HG03159 (cell line): ENCODE data around the gene SRP72.
A peak's percentile ranks its signal among the peaks of the same experiment; 100 is the strongest.
"Not testable (repeated sequence)": the region's sequence is repeated elsewhere in the genome, so short reads cannot be mapped to it uniquely, and the experiment has no call there.

Experiments used
- ATAC-seq: cut with Tn5 transposase; IDR thresholded peaks from one replicate; pipeline ENCODE4 v1.9.1; 2021; ENCODE audit warnings: mild to moderate bottlenecking, moderate library complexity; ENCODE audit not compliant: unreplicated experiment

The SRP72 gene, protein sequence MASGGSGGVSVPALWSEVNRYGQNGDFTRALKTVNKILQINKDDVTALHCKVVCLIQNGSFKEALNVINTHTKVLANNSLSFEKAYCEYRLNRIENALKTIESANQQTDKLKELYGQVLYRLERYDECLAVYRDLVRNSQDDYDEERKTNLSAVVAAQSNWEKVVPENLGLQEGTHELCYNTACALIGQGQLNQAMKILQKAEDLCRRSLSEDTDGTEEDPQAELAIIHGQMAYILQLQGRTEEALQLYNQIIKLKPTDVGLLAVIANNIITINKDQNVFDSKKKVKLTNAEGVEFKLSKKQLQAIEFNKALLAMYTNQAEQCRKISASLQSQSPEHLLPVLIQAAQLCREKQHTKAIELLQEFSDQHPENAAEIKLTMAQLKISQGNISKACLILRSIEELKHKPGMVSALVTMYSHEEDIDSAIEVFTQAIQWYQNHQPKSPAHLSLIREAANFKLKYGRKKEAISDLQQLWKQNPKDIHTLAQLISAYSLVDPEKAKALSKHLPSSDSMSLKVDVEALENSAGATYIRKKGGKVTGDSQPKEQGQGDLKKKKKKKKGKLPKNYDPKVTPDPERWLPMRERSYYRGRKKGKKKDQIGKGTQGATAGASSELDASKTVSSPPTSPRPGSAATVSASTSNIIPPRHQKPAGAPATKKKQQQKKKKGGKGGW

DNA sequence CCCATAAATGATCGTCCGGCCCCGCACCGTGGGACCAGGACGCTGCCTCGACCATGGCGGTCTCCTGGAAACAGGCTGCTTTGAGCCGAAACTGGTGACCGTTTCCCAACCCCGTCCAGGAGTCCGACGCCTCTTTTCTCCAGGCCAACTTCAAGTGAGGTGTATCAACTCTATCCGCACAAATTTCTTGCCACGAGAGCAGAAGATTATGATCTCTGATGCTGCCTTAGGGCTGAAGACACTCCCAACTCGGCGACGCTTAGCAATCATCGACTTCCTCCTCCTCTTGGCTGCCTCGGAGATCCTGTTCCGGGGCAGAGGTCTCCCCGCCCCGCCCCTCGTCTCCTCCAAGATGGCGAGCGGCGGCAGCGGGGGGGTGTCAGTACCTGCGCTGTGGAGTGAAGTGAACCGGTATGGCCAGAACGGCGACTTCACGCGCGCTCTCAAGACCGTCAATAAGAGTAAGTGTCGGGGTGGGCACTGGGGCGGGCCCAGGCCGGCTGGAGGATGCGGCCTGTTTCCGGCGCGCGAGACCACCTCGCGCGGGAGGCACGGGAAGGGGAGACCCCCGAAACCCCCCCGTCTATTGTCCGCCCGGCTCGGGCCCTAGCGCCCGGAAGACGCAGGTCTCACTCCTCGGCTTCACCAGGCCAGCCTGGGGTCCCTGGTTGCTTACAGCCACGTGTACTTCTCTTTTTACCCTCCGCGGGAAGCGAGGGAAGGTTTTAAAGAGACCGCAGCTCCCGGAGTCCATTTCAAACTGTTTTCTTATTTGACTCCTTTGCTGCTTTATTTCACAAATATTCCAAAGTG, at the start of gene SRP72:
TSS of gene SRP72 (plus strand) at position 334 of the 813 bp plus-strand sequence. CDS start at position 353, 19 bp downstream.
- peak; percentile 93 for ATAC-seq

DNA sequence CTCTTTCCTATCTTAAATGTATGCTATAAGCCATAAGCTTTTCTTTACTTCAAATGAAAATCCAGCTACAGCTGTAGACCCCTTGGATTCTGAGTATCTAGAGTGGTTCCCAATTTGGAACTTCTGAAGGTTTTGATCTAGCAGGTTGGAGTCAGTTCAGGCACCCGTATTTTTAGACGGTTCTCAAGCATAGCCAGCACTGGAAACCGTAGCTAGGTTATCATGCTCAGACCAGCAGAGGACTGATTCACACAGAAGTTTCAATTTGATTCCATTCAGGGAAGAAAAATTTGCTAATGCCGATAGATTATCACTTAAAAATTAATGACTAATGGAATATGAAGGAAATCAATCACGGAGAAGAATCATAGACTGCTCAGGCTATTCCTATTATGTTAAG, 43.2 kb upstream of the SRP72 start:
- ATAC-seq = no peak

- ATAC-seq = no peak
These were observed 42.5 kb upstream of the SRP72 start for GRCh38 chr4:56424697-56425514.

DNA sequence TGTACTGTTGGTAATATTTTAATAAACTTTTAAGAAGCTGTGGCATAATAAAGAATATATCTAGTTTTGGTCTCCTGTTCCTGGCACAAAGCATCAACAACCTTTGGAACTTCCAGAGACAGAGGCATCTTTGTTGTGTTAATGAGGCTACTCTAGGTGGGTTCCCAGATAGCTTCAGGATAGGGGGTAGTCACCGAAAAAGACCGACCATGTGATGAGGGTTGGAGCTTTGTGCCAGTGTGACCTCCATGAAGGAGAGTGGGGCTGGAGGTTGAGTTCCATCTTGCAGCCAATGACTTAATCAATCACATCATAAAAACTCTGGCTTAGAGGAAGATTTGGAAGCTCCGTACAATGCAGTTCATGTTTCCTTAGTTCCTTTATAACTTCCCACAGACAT, 41.9 kb upstream of the SRP72 start:
- ATAC-seq = no peak

- peak; percentile 93 for ATAC-seq
These were observed 41.1 kb upstream of the SRP72 start for GRCh38 chr4:56426273-56426672.

GRCh38 chr4:56427179-56427578, 40.2 kb upstream of the SRP72 start:
- no peak for ATAC-seq

GRCh38 chr4:56430203-56430602, 37.2 kb upstream of the SRP72 start:
- no peak for ATAC-seq

GRCh38 chr4:56433280-56433679, 34.1 kb upstream of the SRP72 start:
- no peak for ATAC-seq

- peak; percentile 19 for ATAC-seq
These were observed 32.7 kb upstream of the SRP72 start for GRCh38 chr4:56434599-56435139.

GRCh38 chr4:56435140-56435926, 32.1 kb upstream of the SRP72 start, which contains the start of gene PPAT:
PPAT (minus strand) TSS chr4:56435615; CDS start chr4:56435477, 138 bp downstream.
- peak; percentile 75 for ATAC-seq

DNA sequence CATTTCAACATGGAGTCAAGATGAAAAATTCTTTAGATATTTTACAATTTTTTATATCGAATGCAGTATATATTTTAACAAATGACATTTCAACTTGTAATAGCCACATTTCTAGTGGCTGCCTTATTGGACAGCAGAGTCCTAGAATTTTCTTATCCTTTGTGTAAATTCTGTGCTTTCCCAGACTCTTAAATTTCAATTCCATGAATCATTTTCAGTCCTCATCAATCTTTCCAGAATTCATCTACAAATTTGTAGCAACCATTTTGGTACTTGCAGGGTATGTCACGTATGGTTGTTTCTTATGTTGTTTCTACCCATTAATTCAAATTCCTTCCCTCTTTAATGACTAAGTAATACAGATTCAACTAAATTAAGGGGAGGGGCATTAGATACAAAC, 28.7 kb upstream of the SRP72 start:
- ATAC-seq = no peak

DNA sequence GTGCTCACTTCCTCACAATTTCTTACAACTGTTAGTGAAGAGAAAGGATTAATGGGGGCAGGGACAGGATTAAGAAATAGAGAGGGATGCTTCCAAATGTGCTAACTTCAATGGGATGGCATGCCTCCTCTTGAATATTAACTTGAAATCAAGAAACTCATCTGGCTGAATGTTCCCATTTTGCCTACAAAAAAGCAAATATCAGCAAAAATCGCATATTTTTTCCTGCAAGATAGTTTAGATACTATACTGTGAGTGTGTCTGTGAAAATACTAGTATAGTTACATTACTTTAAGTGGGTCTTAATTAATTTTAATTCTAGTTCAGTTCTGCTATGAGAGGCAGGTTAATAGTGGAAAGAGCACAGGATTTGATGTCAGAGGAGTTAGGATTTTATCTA, 26.4 kb upstream of the SRP72 start:
- ATAC-seq = no peak

- ATAC-seq = no peak
These were observed 22.7 kb upstream of the SRP72 start for GRCh38 chr4:56444719-56445118.

- ATAC-seq = no peak
These were observed 21.7 kb upstream of the SRP72 start for GRCh38 chr4:56445699-56446098.

DNA sequence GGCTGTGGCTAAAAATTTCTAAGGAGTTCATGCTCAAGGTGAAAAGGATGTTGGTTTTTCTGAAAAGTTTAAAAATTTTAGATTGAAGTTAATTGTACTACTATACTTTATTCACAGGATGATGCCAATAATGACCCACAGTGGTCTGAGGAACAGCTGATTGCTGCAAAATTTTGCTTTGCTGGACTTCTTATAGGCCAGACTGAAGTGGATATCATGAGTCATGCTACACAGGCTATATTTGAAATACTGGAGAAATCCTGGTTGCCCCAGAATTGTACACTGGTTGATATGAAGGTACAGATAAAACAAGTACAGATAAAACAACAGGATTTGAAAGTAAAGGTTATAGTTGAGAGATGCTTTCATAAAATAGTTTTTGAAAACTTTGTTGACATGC, 19.1 kb upstream of the SRP72 start:
- ATAC-seq = no peak

DNA sequence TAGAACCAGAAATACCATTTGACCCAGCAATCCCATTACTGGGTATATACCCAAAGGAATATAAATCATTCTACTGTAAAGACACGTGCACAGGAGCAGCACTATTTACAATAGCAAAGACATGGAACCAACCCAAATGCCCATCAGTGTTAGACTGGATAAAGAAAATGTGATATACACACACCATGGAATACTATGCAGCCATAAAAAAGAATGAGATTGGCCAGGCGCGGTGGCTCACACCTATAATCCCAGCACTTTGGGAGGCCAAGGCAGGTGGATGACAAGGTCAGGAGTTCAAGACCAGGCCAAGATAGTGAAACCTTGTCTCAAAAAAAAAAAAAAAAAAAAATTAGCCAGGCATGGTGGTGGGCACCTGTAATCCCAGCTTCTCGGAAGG, 17.9 kb upstream of the SRP72 start:
- not testable (repeated sequence) for ATAC-seq

- ATAC-seq = no peak
These were observed 17.1 kb upstream of the SRP72 start for GRCh38 chr4:56450342-56450741.

- ATAC-seq = no peak
These were observed 7.3 kb upstream of the SRP72 start for GRCh38 chr4:56460085-56460484.

DNA sequence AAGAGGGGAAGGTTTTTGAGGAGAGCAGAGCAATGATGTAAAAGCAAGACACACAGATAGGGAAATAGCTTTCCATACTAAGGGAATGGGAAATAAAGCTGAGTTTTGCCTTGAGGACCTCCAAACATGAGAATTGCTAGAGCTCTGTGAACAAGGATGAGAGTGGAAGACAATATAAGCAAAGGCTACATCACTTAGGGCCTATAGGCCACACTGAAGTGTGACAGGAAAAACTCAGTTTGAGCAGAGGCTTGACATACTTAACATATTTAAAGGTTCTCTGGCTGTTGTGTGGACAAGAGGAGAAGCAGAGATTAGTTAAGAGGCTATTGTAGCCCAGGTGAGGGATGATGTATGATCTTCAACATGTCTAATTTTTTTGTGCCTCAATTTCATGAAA, 5.3 kb upstream of the SRP72 start:
- ATAC-seq = no peak
